Subcutaneous abdominal adipose tissue (tissue), 5 donors: Measurements from ENCODE around the gene DNER.
"Not testable (repeated sequence)": the region's sequence is repeated elsewhere in the genome, so short reads cannot be mapped to it uniquely, and the experiment has no call there.

Experiments used
- H3K27ac ChIP-seq: one replicate; pipeline ENCODE4 v1.7.0; 2013; ENCODE audit warnings: low read depth, mild to moderate bottlenecking, inconsistent platforms, low read length, moderate library complexity
- H3K27me3 ChIP-seq, 5 donors: one replicate each; pipeline ENCODE4 v1.7.0; 2013; ENCODE audit warnings: low read length in 5 of 5, inconsistent platforms in 1 of 5; ENCODE audit not compliant: control insufficient read depth in 5 of 5, insufficient read depth in 4 of 5
- H3K36me3 ChIP-seq, 5 donors: one replicate each; pipeline ENCODE4 v1.7.0; 2013; ENCODE audit warnings: low read length in 5 of 5; ENCODE audit not compliant: control insufficient read depth in 5 of 5, insufficient read depth in 5 of 5
- H3K4me1 ChIP-seq, 5 donors: one replicate each; pipeline ENCODE4 v1.7.0; 2013; ENCODE audit warnings: low read length in 5 of 5, mild to moderate bottlenecking in 3 of 5, moderate library complexity in 1 of 5; ENCODE audit not compliant: control insufficient read depth in 5 of 5, insufficient read depth in 5 of 5
- H3K4me3 ChIP-seq, 5 donors: one replicate each; pipeline ENCODE4 v1.7.0; 2013; ENCODE audit warnings: low read length in 5 of 5, low read depth in 1 of 5
- H3K9ac ChIP-seq, 5 donors: one replicate each; pipeline ENCODE4 v1.7.0; 2013; ENCODE audit warnings: low read length in 5 of 5, mild to moderate bottlenecking in 4 of 5, moderate library complexity in 3 of 5
- H3K9me3 ChIP-seq, 5 donors: one replicate each; pipeline ENCODE4 v1.7.0; 2013; ENCODE audit warnings: low read length in 5 of 5; ENCODE audit not compliant: control insufficient read depth in 5 of 5
- donor health status: healthy.
- donor health status: healthy.
- donor health status: healthy.
- donor health status: healthy.
- donor health status: healthy.

Gene DNER

GRCh38 chr2:229376866-229377265 lies 337.5 kb downstream of the DNER start:
- Histone ChIP-seq H3K27me3 (no peaks in the 10 kb centered on the region), H3K4me3 (no peak overlapping the region), H3K27ac (no peak overlapping the region), H3K4me1 (peaks cover 0 to 1% (median 0%) of the 10 kb centered on the region in 5 donors), H3K36me3 (no peaks in the 10 kb centered on the region), H3K9ac (no peak overlapping the region), H3K9me3 (no peaks in the 10 kb centered on the region)

- Histone ChIP-seq H3K9me3 (no peaks in the 10 kb centered on the region), H3K4me3 (no peak overlapping the region), H3K36me3 (no peaks in the 10 kb centered on the region), H3K27ac (no peak overlapping the region), H3K9ac (no peak overlapping the region), H3K4me1 (peaks cover 0 to 1% (median 0%) of the 10 kb centered on the region in 5 donors), H3K27me3 (no peaks in the 10 kb centered on the region)
Measured at GRCh38 chr2:229375251-229375650, 339.1 kb downstream of the DNER start.

- not testable (repeated sequence) for H3K27me3 ChIP-seq, H3K4me3 ChIP-seq, H3K36me3 ChIP-seq, H3K27ac ChIP-seq, H3K9me3 ChIP-seq, H3K9ac ChIP-seq, H3K4me1 ChIP-seq
Measured at GRCh38 chr2:229373311-229373710, 341.0 kb downstream of the DNER start.

- no peaks in the 10 kb centered on the region for H3K27me3 ChIP-seq
- no peak overlapping the region for H3K27ac ChIP-seq
- no peaks in the 10 kb centered on the region for H3K36me3 ChIP-seq
- H3K9ac ChIP-seq = no peak overlapping the region
- peaks cover 0 to 1% (median 0%) of the 10 kb centered on the region in 5 donors for H3K4me1 ChIP-seq
- H3K4me3 ChIP-seq = no peak overlapping the region
- H3K9me3 ChIP-seq = peaks cover 0 to 6% (median 0%) of the 10 kb centered on the region in 5 donors
Measured at GRCh38 chr2:229372207-229372606, 342.1 kb downstream of the DNER start.

- Histone ChIP-seq H3K27me3 (no peaks in the 10 kb centered on the region), H3K36me3 (no peaks in the 10 kb centered on the region), H3K4me3 (no peak overlapping the region), H3K9me3 (peaks cover 0 to 6% (median 3%) of the 10 kb centered on the region in 5 donors), H3K4me1 (peaks cover 0 to 1% (median 0%) of the 10 kb centered on the region in 5 donors), H3K27ac (no peak overlapping the region), H3K9ac (no peak overlapping the region)
Measured at GRCh38 chr2:229371086-229371485, 343.3 kb downstream of the DNER start.

GRCh38 chr2:229370509-229370908 lies 343.8 kb downstream of the DNER start:
- H3K36me3 ChIP-seq = no peaks in the 10 kb centered on the region
- peaks cover 0 to 6% (median 3%) of the 10 kb centered on the region in 5 donors for H3K9me3 ChIP-seq
- H3K27ac ChIP-seq = no peak overlapping the region
- H3K27me3 ChIP-seq = no peaks in the 10 kb centered on the region
- peaks cover 0 to 1% (median 0%) of the 10 kb centered on the region in 5 donors for H3K4me1 ChIP-seq
- no peak overlapping the region for H3K9ac ChIP-seq
- no peak overlapping the region for H3K4me3 ChIP-seq

- Histone ChIP-seq H3K27me3 (no peaks in the 10 kb centered on the region), H3K9ac (no peak overlapping the region), H3K4me3 (no peak overlapping the region), H3K36me3 (no peaks in the 10 kb centered on the region), H3K27ac (no peak overlapping the region), H3K9me3 (peaks cover 0 to 3% (median 0%) of the 10 kb centered on the region in 5 donors), H3K4me1 (no peaks in the 10 kb centered on the region)
Measured at GRCh38 chr2:229363185-229363814, 351.1 kb downstream of the DNER start.

- H3K27me3 ChIP-seq = no peaks in the 10 kb centered on the region
- H3K9me3 ChIP-seq = peaks cover 0 to 6% (median 0%) of the 10 kb centered on the region in 5 donors
- H3K27ac ChIP-seq = no peak overlapping the region
- no peak overlapping the region for H3K9ac ChIP-seq
- H3K36me3 ChIP-seq = no peaks in the 10 kb centered on the region
- no peak overlapping the region for H3K4me3 ChIP-seq
- no peaks in the 10 kb centered on the region for H3K4me1 ChIP-seq
Measured at GRCh38 chr2:229350883-229351282, 363.5 kb downstream of the DNER start.

GRCh38 chr2:229350117-229350805 lies 364.1 kb downstream of the DNER start:
- H3K4me3 ChIP-seq = no peak overlapping the region
- no peaks in the 10 kb centered on the region for H3K27me3 ChIP-seq
- H3K9me3 ChIP-seq = peaks cover 0 to 6% (median 0%) of the 10 kb centered on the region in 5 donors
- no peaks in the 10 kb centered on the region for H3K4me1 ChIP-seq
- no peak overlapping the region for H3K9ac ChIP-seq
- H3K36me3 ChIP-seq = no peaks in the 10 kb centered on the region
- no peak overlapping the region for H3K27ac ChIP-seq

- Histone ChIP-seq H3K9ac (no peak overlapping the region), H3K27me3 (no peaks in the 10 kb centered on the region), H3K4me1 (no peaks in the 10 kb centered on the region), H3K9me3 (peaks cover 0 to 6% (median 0%) of the 10 kb centered on the region in 5 donors), H3K4me3 (no peak overlapping the region), H3K36me3 (no peaks in the 10 kb centered on the region), H3K27ac (no peak overlapping the region)
Measured at GRCh38 chr2:229348128-229348527, 366.2 kb downstream of the DNER start.
